H1 (cell line): ENCODE data around the gene MFRP. TPM values are rescaled to one million over a fixed set of nuclear protein-coding genes. Genes with fewer than 3 reads are reported as not detected.
A peak's percentile ranks its signal among the peaks of the same experiment; 100 is the strongest.

Source experiments
- CTCF ChIA-PET: fragments of 300-600 bp; sonication (Branson Sonifier 250); formaldehyde crosslinking; loops from one replicate; lab custom pipeline; 2021; ENCODE audit not compliant: partially characterized antibody; lab: Charles Lee
- POLR2A ChIA-PET: fragments of 300-600 bp; sonication (Branson Sonifier 250); formaldehyde crosslinking; loops from one replicate; lab custom pipeline; 2021; ENCODE audit warnings: inconsistent platforms; ENCODE audit not compliant: partially characterized antibody; lab: Charles Lee
- DNase-seq, 2 experiments: peaks; one replicate each; pipeline versions ENCODE4 v3.0.0 to v3.0.0-alpha.2; 2010 to 2022; ENCODE audit warnings: low spot score in 2 of 2, low read depth in 1 of 2, mixed read lengths in 1 of 2
- FAIRE-seq: peaks from 2 replicates; lab custom pipeline; 2011; peaks lifted over from hg19 to GRCh38; lab: Jason Lieb, UNC
- H2AFZ ChIP-seq: 2 replicates; pipeline ENCODE4 v1.8.1; 2012; ENCODE audit warnings: low read length, inconsistent platforms
- H2AK5ac ChIP-seq: 2 replicates; pipeline ENCODE4 v1.6.1; 2013; ENCODE audit warnings: low read depth, low read length
- H2BK120ac ChIP-seq: replicated peaks from 2 replicates; pipeline ENCODE3; 2013; ENCODE audit warnings: low read depth, low read length, inconsistent platforms
- H2BK12ac ChIP-seq: 2 replicates; pipeline ENCODE4 v1.6.1; 2013; ENCODE audit warnings: low read depth, low read length
- H2BK15ac ChIP-seq: 2 replicates; pipeline ENCODE4 v1.6.1; 2013; ENCODE audit warnings: low read length
- H2BK20ac ChIP-seq: 2 replicates; pipeline ENCODE4 v1.6.1; 2013; ENCODE audit warnings: low read length
- H2BK5ac ChIP-seq: 2 replicates; pipeline ENCODE4 v1.6.1; 2013; ENCODE audit warnings: low read depth, low read length
- H3K14ac ChIP-seq: 2 replicates; pipeline ENCODE4 v1.6.1; 2013; ENCODE audit warnings: inconsistent platforms; ENCODE audit not compliant: insufficient read length
- H3K18ac ChIP-seq: 2 replicates; pipeline ENCODE4 v1.6.1; 2013; ENCODE audit warnings: low read length; ENCODE audit errors: extremely low read depth
- H3K23ac ChIP-seq: 2 replicates; pipeline ENCODE4 v1.6.1; 2013; ENCODE audit warnings: inconsistent platforms; ENCODE audit not compliant: insufficient read length
- H3K23me2 ChIP-seq: 2 replicates; pipeline ENCODE4 v1.6.1; 2013; ENCODE audit warnings: low read depth, low read length
- H3K27ac ChIP-seq: 2 replicates; pipeline ENCODE4 v1.6.1; 2011; ENCODE audit warnings: low read depth, low read length, inconsistent platforms
- H3K27me3 ChIP-seq, 4 experiments: replicated peaks in 1 of 4; 1 replicate in 1 of 4; 2 replicates in 3 of 4; pipeline versions ENCODE4 v1.6.1 to v1.8.1; 2011 to 2013; ENCODE audit warnings: low read length in 3 of 4, mild to moderate bottlenecking in 3 of 4, inconsistent platforms in 2 of 4, mixed read lengths in 2 of 4, moderate library complexity in 1 of 4; ENCODE audit not compliant: control insufficient read depth in 3 of 4, insufficient read depth in 3 of 4; ENCODE audit errors: extremely low read depth in 1 of 4
- H3K36me3 ChIP-seq, 4 experiments: 2 replicates each; pipeline versions ENCODE4 v1.6.1 to v1.8.1; 2011 to 2013; ENCODE audit warnings: mild to moderate bottlenecking in 4 of 4, low read length in 3 of 4, moderate library complexity in 2 of 4, control low read depth in 1 of 4, inconsistent platforms in 1 of 4; ENCODE audit not compliant: insufficient read depth in 4 of 4, control insufficient read depth in 2 of 4
- H3K4ac ChIP-seq: replicated peaks from 2 replicates; pipeline ENCODE3; 2013; ENCODE audit warnings: low read length, low read depth, mixed read lengths, inconsistent platforms; ENCODE audit not compliant: insufficient read length
- H3K4me1 ChIP-seq, 4 experiments: replicated peaks in 1 of 4; 1 replicate in 1 of 4; 2 replicates in 3 of 4; pipeline versions ENCODE4 v1.6.1 to v1.8.1; 2011 to 2013; ENCODE audit warnings: low read length in 3 of 4, inconsistent platforms in 2 of 4, mixed read lengths in 1 of 4; ENCODE audit not compliant: insufficient read depth in 4 of 4, control insufficient read depth in 3 of 4
- H3K4me2 ChIP-seq, 2 experiments: 2 replicates each; pipeline versions ENCODE4 v1.6.1 to v1.8.1; 2011 to 2013; ENCODE audit warnings: low read depth in 2 of 2, low read length in 2 of 2, control low read depth in 1 of 2, inconsistent platforms in 1 of 2, mild to moderate bottlenecking in 1 of 2; ENCODE audit not compliant: insufficient read depth in 1 of 2
- H3K4me3 ChIP-seq, 4 experiments: fragments of 200-600, 300-600 bp in 1 of 4; sonication (generic), shearing (Covaris generic), sonication (Bioruptor Twin) in 1 of 4; 2 replicates each; pipeline versions ENCODE4 v1.5.1 to v1.8.1; 2011 to 2016; ENCODE audit warnings: low read length in 4 of 4, low read depth in 3 of 4, control low read depth in 2 of 4, inconsistent platforms in 2 of 4, mild to moderate bottlenecking in 2 of 4, mixed read lengths in 1 of 4, moderate library complexity in 1 of 4; ENCODE audit not compliant: insufficient read depth in 2 of 4; ENCODE audit errors: extremely low read depth in 1 of 4
- H3K56ac ChIP-seq: replicated peaks from 2 replicates; pipeline ENCODE3; 2013; ENCODE audit warnings: low read depth, mild to moderate bottlenecking, mixed read lengths, low read length, inconsistent platforms; ENCODE audit not compliant: insufficient read length
- H3K79me1 ChIP-seq: 2 replicates; pipeline ENCODE4 v1.6.1; 2013; ENCODE audit warnings: low read depth, low read length, control low read depth
- H3K79me2 ChIP-seq, 2 experiments: 2 replicates each; pipeline versions ENCODE4 v1.6.1 to v1.8.1; 2012 to 2013; ENCODE audit warnings: low read length in 2 of 2, mild to moderate bottlenecking in 2 of 2, inconsistent platforms in 1 of 2; ENCODE audit not compliant: insufficient read depth in 2 of 2, control insufficient read depth in 1 of 2
- H3K9ac ChIP-seq, 4 experiments: replicated peaks in 1 of 4; 1 replicate in 1 of 4; 2 replicates in 3 of 4; pipeline versions ENCODE4 v1.6.1 to v1.8.1; 2011 to 2013; ENCODE audit warnings: low read depth in 3 of 4, low read length in 3 of 4, control low read depth in 2 of 4, mild to moderate bottlenecking in 2 of 4, moderate library complexity in 2 of 4, inconsistent platforms in 1 of 4; ENCODE audit errors: extremely low read depth in 1 of 4
- H3K9me3 ChIP-seq, 2 experiments: 2 replicates each; pipeline versions ENCODE4 v1.6.1 to v1.8.1; 2012 to 2013; ENCODE audit warnings: mild to moderate bottlenecking in 2 of 2, moderate library complexity in 2 of 2, control low read depth in 1 of 2, inconsistent platforms in 1 of 2, low read depth in 1 of 2, low read length in 1 of 2, mixed read lengths in 1 of 2; ENCODE audit not compliant: insufficient read depth in 2 of 2
- H4K20me1 ChIP-seq, 2 experiments: replicated peaks in 1 of 2; 2 replicates each; pipeline versions ENCODE3 to v1.8.1; 2011 to 2013; ENCODE audit warnings: inconsistent platforms in 2 of 2, low read length in 2 of 2, mild to moderate bottlenecking in 1 of 2; ENCODE audit not compliant: insufficient read depth in 2 of 2, control insufficient read depth in 1 of 2
- H4K5ac ChIP-seq: 2 replicates; pipeline ENCODE4 v1.6.1; 2013; ENCODE audit warnings: low read length, low read depth, mixed read lengths, inconsistent platforms; ENCODE audit not compliant: insufficient read length
- H4K8ac ChIP-seq: 2 replicates; pipeline ENCODE4 v1.8.0; 2013; ENCODE audit warnings: mild to moderate bottlenecking, moderate library complexity, low read length, inconsistent platforms; ENCODE audit not compliant: insufficient read depth; ENCODE audit errors: extremely low read depth
- H4K91ac ChIP-seq: replicated peaks from 2 replicates; pipeline ENCODE3; 2013; ENCODE audit warnings: low read length, mixed read lengths, inconsistent platforms; ENCODE audit not compliant: insufficient read length
- MAFK ChIP-seq: IDR thresholded peaks from 2 replicates; pipeline ENCODE4 v1.6.1; 2012; ENCODE audit warnings: low read depth, mild to moderate bottlenecking, improper control_type of control experiment, low read length
- TBP ChIP-seq: IDR thresholded peaks from 2 replicates; pipeline ENCODE4 v1.6.1; 2011; ENCODE audit warnings: low read depth, low read length, improper control_type of control experiment
- WGBS, 2 experiments: shearing (Covaris generic) in 1 of 2; methylation state at CpG; one replicate each; pipeline versions ENCODE4 v1.1.6 to v1.1.7; 2013 to 2015; ENCODE audit warnings: low lambda C conversion rate in 2 of 2, mixed read lengths in 2 of 2, inconsistent platforms in 1 of 2, low coverage in 1 of 2, missing lambda C conversion rate in 1 of 2; ENCODE audit not compliant: insufficient replicate concordance in 2 of 2, insufficient coverage in 1 of 2, insufficient read length in 1 of 2; ENCODE audit errors: extremely low coverage in 1 of 2, missing lambda C conversion rate in 1 of 2; 5-methylcytosine and 5-hydroxymethylcytosine counted together
- polyA plus RNA-seq, 7 experiments: library from polyadenylated mRNA; depleted of rRNA in 3 of 7; stranded (reverse) in 5 of 7; unstranded in 2 of 7; fragments of >200 nt in 5 of 7; fragments of 200-250 nt in 2 of 7; gene quantifications; 1 replicate in 5 of 7; 2 replicates in 1 of 7; 4 replicates in 1 of 7; pipeline versions ENCODE4 v1.2.1 to v1.2.3, GENCODE V29; 2011 to 2013; ENCODE audit warnings: missing spikeins in 2 of 7, mixed read lengths in 2 of 7
- total RNA-seq: library from RNA; stranded (reverse); fragmentation: NEBNext Ultra II Directional; extraction: Animal tissue kit (Norgen Biotek cat#: 25700); gene quantifications from 2 replicates; pipeline ENCODE4 v1.2.1, GENCODE V29; 2021

MFRP gene
- total and polyA plus RNA-seq, 2 of the 8 experiments (the other 6 are each of a cell fraction or from before 2014, with no cell fraction given): 0.02 TPM; not detected in 1

DNA sequence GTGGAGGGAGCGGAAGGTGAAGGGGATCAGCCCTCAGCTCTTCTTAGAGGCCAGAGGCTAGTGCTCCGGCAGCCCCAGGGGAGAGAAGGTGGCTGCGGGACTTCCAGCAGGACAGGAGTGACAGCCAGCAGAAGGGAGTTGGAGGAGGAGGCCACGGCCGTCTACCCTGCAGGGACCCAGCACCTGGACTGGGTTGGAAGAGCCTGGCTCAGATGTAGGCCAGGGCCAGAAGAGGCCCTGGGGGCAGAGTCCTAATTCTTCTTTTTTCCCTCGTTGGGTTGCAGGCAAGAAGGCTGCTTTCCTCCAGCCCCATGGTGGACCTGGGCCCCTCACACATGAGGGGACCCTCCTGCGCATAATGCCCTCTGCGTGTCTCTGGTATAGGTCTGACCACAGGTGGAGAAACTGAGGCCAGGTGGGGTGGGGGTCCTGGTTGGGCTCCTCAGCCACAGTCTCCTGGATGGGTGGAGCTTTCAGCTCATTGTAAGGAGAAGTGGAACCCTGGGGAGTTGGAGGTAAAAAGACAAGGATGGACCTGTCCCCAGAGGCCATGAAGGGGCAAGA, 27.3 kb downstream of the MFRP start:
- no peaks in the 10 kb centered on the region for H3K36me3 ChIP-seq
- H3K56ac ChIP-seq: no peak overlapping the region
- CTCF ChIA-PET: interaction anchor here (1.3 to 16.8 kb wide), 6 partner anchors 11 to 62 kb away, joined by 3 to 415 read pairs (median 6); partner anchors contain the start of genes C1QTNF5, MFRP, RNF26 and USP2
- H2AK5ac ChIP-seq: peak overlapping the region; percentile 93; the same call in 1 of the 2 replicates
- H2BK5ac ChIP-seq: peak overlapping the region; percentile 91; the same call in 1 of the 2 replicates
- DNase-seq: no peak
- peaks cover 2% of the 10 kb centered on the region in 2 experiments for H4K20me1 ChIP-seq
- H2BK120ac ChIP-seq: peak overlapping the region; percentile 36
- peak overlapping the region; percentile 29 to 97; a peak in 3 of 4 replicates for H3K4me2 ChIP-seq
- H2BK12ac ChIP-seq: peak overlapping the region; percentile 98; the same call in 1 of the 2 replicates
- peak overlapping the region; percentile 48 for H4K91ac ChIP-seq
- H4K8ac ChIP-seq: peak overlapping the region; percentile 74; the same call in 1 of the 2 replicates
- TF ChIP-seq MAFK: no peak
- TF ChIP-seq TBP: 0 out of 2 replicates have a peak, but pooled peaks have one; percentile 3
- H3K9me3 ChIP-seq: no peaks in the 10 kb centered on the region
- no peak overlapping the region for H3K9ac ChIP-seq
- H3K27ac ChIP-seq: no peak overlapping the region
- no peaks in the 10 kb centered on the region for H3K79me2 ChIP-seq
- peaks cover 33% of the 10 kb centered on the region for H3K23me2 ChIP-seq
- H3K14ac ChIP-seq: no peak overlapping the region
- H3K4me3 ChIP-seq: peak overlapping the region in 1 of 4 experiments; percentile 8; a peak in 1 of 8 replicates
- H3K4ac ChIP-seq: no peak overlapping the region
- POLR2A ChIA-PET: interaction anchor here (0.7 to 5.4 kb wide), 7 partner anchors 10 to 224 kb away, joined by 3 to 44 read pairs (median 6); partner anchors contain the start of genes CBL and RNF26
- no peak overlapping the region for H4K5ac ChIP-seq
- no peak overlapping the region for H2AFZ ChIP-seq
- H2BK20ac ChIP-seq: peak overlapping the region; percentile 96
- 78% methylated on average over 8 of the region's 8 CpGs; no CpG with 5 or more reads in 1 of the 2 experiments for WGBS, 2 experiments
- no peak for FAIRE-seq
- peak overlapping the region; percentile 98; the same call in 1 of the 2 replicates for H2BK15ac ChIP-seq
- H3K23ac ChIP-seq: no peak overlapping the region
- H3K27me3 ChIP-seq: peaks cover 5 to 45% (median 36%) of the 10 kb centered on the region in 4 experiments
- H3K79me1 ChIP-seq: no peaks in the 10 kb centered on the region
- peaks cover 11 to 57% (median 50%) of the 10 kb centered on the region in 4 experiments for H3K4me1 ChIP-seq
- peak overlapping the region; percentile 48 for H3K18ac ChIP-seq
